CD4-positive, alpha-beta memory T cell (primary cell): ENCODE results near the gene SOX21. TPM values are rescaled to one million over a fixed set of nuclear protein-coding genes. Genes with fewer than 3 reads are reported as not detected.
A peak's percentile ranks its signal among the peaks of the same experiment; 100 is the strongest.

Source experiments
- CTCF ChIA-PET: fragments of 350-600 bp; sonication (Branson Sonifier 250); formaldehyde crosslinking; loops from one replicate; lab custom pipeline; 2021; ENCODE audit warnings: inconsistent platforms; ENCODE audit not compliant: partially characterized antibody; lab: Charles Lee
- POLR2A ChIA-PET: fragments of 350-600 bp; sonication (Branson Sonifier 250); formaldehyde crosslinking; loops from one replicate; lab custom pipeline; 2021; ENCODE audit not compliant: partially characterized antibody; lab: Charles Lee
- DNase-seq, 5 donors: peaks; one replicate each; pipeline versions ENCODE4 v3.0.0 to v3.0.0-alpha.2; 2020 to 2022; ENCODE audit warnings: mixed read lengths in 1 of 5
- H3K27ac ChIP-seq: one replicate; pipeline ENCODE4 v1.7.0; 2013; ENCODE audit warnings: low read depth, low read length
- H3K27me3 ChIP-seq: 2 replicates; pipeline ENCODE4 v1.7.0; 2013; ENCODE audit warnings: mild to moderate bottlenecking, low read length, moderate library complexity; ENCODE audit not compliant: insufficient read depth
- H3K36me3 ChIP-seq: 2 replicates; pipeline ENCODE4 v1.7.0; 2013; ENCODE audit warnings: mild to moderate bottlenecking, low read length, moderate library complexity; ENCODE audit not compliant: insufficient read depth
- H3K4me1 ChIP-seq: 2 replicates; pipeline ENCODE4 v1.7.0; 2013; ENCODE audit warnings: mild to moderate bottlenecking, low read length, moderate library complexity; ENCODE audit not compliant: insufficient read depth
- H3K4me3 ChIP-seq, 2 donors: one replicate each; pipeline ENCODE4 v1.7.0; 2013; ENCODE audit warnings: low read length in 2 of 2, mild to moderate bottlenecking in 1 of 2
- H3K9me3 ChIP-seq, 2 donors: one replicate each; pipeline ENCODE4 v1.7.0; 2013; ENCODE audit warnings: low read length in 2 of 2, control low read depth in 1 of 2; ENCODE audit not compliant: control insufficient read depth in 1 of 2
- H3K27ac Mint-ChIP-seq, 7 donors: one replicate each; pipeline ENCODE4 v1.8.0; 2020 to 2021; ENCODE audit warnings: mixed read lengths in 7 of 7, mild to moderate bottlenecking in 6 of 7, inconsistent platforms in 3 of 7, moderate library complexity in 3 of 7
- H3K27me3 Mint-ChIP-seq, 2 donors: one replicate each; pipeline ENCODE4 v1.8.0; 2020 to 2021; ENCODE audit warnings: mixed read lengths in 2 of 2
- H3K36me3 Mint-ChIP-seq, 2 donors: one replicate each; pipeline ENCODE4 v1.8.0; 2020 to 2021; ENCODE audit warnings: mixed read lengths in 2 of 2, inconsistent platforms in 1 of 2, mild to moderate bottlenecking in 1 of 2
- H3K4me1 Mint-ChIP-seq, 4 donors: one replicate each; pipeline ENCODE4 v1.8.0; 2020 to 2021; ENCODE audit warnings: mixed read lengths in 4 of 4, mild to moderate bottlenecking in 1 of 4
- H3K4me3 Mint-ChIP-seq, 8 donors: one replicate each; pipeline ENCODE4 v1.8.0; 2020 to 2021; ENCODE audit warnings: mixed read lengths in 8 of 8, mild to moderate bottlenecking in 7 of 8, moderate library complexity in 6 of 8, inconsistent platforms in 3 of 8
- H3K9me3 Mint-ChIP-seq, 8 donors: one replicate each; pipeline ENCODE4 v1.8.0; 2020 to 2021; ENCODE audit warnings: mixed read lengths in 8 of 8, mild to moderate bottlenecking in 5 of 8, inconsistent platforms in 3 of 8, moderate library complexity in 1 of 8
- intact Hi-C: fragments of 100-400 bp; cut with micrococcal nuclease; formaldehyde crosslinking; loops from one replicate; pipeline ENCODE4 v1.15.1; 2023
- polyA plus RNA-seq, 2 donors: library from polyadenylated mRNA; unstranded; fragments of 300-500 nt; fragmentation: Illumina TruSeq; gene quantifications; one replicate each; pipeline ENCODE4 v1.2.3, GENCODE V29; 2021
- total RNA-seq, 2 experiments: library from RNA; stranded (reverse); gene quantifications; one replicate each; pipeline ENCODE4 v1.2.3, GENCODE V29; 2021

The SOX21 gene
- total and polyA plus RNA-seq, 4 experiments from 2014 or later: not detected

DNA sequence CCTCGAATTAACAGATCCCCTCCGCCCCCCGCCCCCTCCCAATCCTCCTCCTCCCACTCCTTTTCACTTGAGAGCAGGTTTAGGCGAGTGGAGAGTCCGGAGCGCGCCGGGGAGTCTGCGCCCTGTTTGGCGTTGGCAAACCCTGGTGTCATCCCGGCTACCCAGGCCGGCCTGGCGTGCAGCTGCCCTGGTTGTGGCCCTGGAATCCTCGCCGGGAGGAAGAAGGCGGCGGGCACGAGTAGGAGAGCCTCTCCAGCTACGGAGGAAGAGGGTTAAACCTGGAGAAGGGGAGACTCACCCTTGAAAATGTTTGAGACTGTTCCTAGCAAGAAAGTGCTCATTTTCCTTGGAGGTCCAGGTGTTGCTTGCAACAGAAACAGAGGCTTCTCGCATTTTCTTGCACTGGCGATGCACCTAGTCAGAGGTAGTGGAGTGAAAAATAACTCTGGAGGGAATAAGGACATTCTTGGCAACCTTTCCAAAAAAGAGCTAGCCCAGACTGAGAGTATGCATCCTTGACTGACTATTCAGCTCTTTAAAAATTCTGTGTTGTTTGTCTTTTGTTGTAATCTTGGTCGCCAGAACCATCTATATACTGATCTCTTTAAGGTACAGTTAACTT is 1.3 kb upstream of the SOX21 start:
- intact Hi-C loops: no loop called here
- Mint-ChIP-seq H3K4me1 (peaks cover 6 to 27% (median 15%) of the 10 kb centered on the region in 4 donors), H3K4me3 (peak overlapping the region in 4 of 8 donors; percentile 7 to 74 (median 32)), H3K9me3 (peaks cover 0 to 14% (median 5%) of the 10 kb centered on the region in 8 donors), H3K27ac (peak overlapping the region in 1 of 7 donors; percentile 41), H3K36me3 (no peaks in the 10 kb centered on the region), H3K27me3 (peaks cover 52 to 55% of the 10 kb centered on the region in 2 donors)
- Histone ChIP-seq H3K9me3 (no peaks in the 10 kb centered on the region), H3K4me3 (no peak overlapping the region), H3K4me1 (peaks cover 7% of the 10 kb centered on the region), H3K27me3 (peaks cover 24% of the 10 kb centered on the region), H3K27ac (no peak overlapping the region), H3K36me3 (no peaks in the 10 kb centered on the region)
- ChIA-PET CTCF (interaction anchor here (1.3 kb wide), 1 partner anchor 690 kb away, joined by 3 read pairs; no protein-coding TSS in a partner anchor), POLR2A (no interaction called here)
- DNase-seq: no peak

DNA sequence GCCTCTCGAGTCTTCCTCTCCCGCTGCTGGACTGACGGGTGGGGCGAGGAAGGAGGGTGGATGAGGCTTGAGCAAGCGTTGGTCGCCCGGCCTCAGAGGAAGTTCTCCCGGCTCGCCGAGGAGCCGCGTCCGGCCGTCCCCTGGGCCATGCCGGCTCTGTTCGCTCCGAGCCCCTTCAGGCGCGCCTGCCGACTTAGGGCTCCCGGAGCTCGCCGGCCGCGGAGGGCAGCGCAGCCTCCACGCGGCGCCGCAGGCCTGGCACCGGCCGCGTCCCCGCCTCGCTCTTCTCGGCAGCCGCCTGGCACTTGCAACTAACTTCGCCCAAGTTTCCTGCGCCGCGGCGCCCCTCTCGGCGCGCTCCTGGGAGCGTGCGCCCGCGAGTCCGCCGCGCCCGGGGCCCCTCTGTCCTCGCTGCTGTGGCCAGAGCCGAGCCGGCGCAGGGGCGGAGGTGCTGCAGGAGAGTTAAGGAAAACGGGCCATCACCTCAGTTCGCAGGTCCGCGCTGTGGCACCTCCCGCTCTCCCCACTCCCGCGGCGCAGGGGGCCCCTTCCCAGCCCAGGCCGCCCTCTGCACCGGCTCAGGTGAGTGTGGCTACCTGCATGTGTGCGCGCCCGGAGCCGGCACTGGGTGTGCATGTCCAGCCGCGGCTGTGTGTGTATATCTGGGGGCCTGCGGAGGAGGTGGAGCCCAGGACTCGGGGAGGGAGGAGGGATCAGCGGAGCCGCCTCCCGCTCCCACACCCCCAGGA is 641 bp upstream of the SOX21 start:
- Mint-ChIP-seq H3K27me3 (peaks cover 58 to 60% of the 10 kb centered on the region in 2 donors), H3K36me3 (no peaks in the 10 kb centered on the region), H3K9me3 (peaks cover 0 to 19% (median 9%) of the 10 kb centered on the region in 8 donors), H3K4me3 (peak overlapping the region in 2 of 8 donors; percentile 70 to 74), H3K4me1 (peaks cover 6 to 32% (median 18%) of the 10 kb centered on the region in 4 donors), H3K27ac (no peak overlapping the region)
- no peaks in the 10 kb centered on the region for H3K36me3 ChIP-seq
- H3K4me1 ChIP-seq: peaks cover 9% of the 10 kb centered on the region
- H3K9me3 ChIP-seq: no peaks in the 10 kb centered on the region
- ChIA-PET POLR2A (no interaction called here), CTCF (no interaction called here)
- intact Hi-C loops: no loop called here
- H3K27me3 ChIP-seq: peaks cover 31% of the 10 kb centered on the region
- DNase-seq: no peak
- no peak overlapping the region for H3K27ac ChIP-seq
- H3K4me3 ChIP-seq: no peak overlapping the region

GRCh38 chr13:94711561-94712286 is 621 bp downstream of the SOX21 start:
- Histone ChIP-seq H3K4me1 (peaks cover 17% of the 10 kb centered on the region), H3K4me3 (no peak overlapping the region), H3K27ac (no peak overlapping the region), H3K27me3 (peaks cover 43% of the 10 kb centered on the region), H3K9me3 (no peaks in the 10 kb centered on the region), H3K36me3 (no peaks in the 10 kb centered on the region)
- DNase-seq: peak in 1 of 5 donors; percentile 24
- Mint-ChIP-seq H3K27me3 (peaks cover 63 to 66% of the 10 kb centered on the region in 2 donors), H3K4me1 (peaks cover 10 to 37% (median 24%) of the 10 kb centered on the region in 4 donors), H3K4me3 (peak overlapping the region in 3 of 8 donors; percentile 38 to 70 (median 61)), H3K36me3 (no peaks in the 10 kb centered on the region), H3K9me3 (peaks cover 0 to 23% (median 12%) of the 10 kb centered on the region in 8 donors), H3K27ac (no peak overlapping the region)
- intact Hi-C loops: no loop called here
- CTCF ChIA-PET: no interaction called here
- POLR2A ChIA-PET: no interaction called here

- Histone ChIP-seq H3K4me1 (peaks cover 17% of the 10 kb centered on the region), H3K4me3 (no peak overlapping the region), H3K9me3 (no peaks in the 10 kb centered on the region), H3K36me3 (no peaks in the 10 kb centered on the region), H3K27ac (no peak overlapping the region), H3K27me3 (peaks cover 46% of the 10 kb centered on the region)
- DNase-seq: no peak
- POLR2A ChIA-PET: no interaction called here
- intact Hi-C loops: no loop called here
- H3K27ac Mint-ChIP-seq: no peak overlapping the region
- H3K36me3 Mint-ChIP-seq: no peaks in the 10 kb centered on the region
- CTCF ChIA-PET: no interaction called here
- peaks cover 64 to 65% of the 10 kb centered on the region in 2 donors for H3K27me3 Mint-ChIP-seq
- peaks cover 13 to 37% (median 24%) of the 10 kb centered on the region in 4 donors for H3K4me1 Mint-ChIP-seq
- peak overlapping the region in 6 of 8 donors; percentile 22 to 77 (median 59) for H3K4me3 Mint-ChIP-seq
- peaks cover 0 to 29% (median 12%) of the 10 kb centered on the region in 8 donors for H3K9me3 Mint-ChIP-seq
Observed at GRCh38 chr13:94710881-94711560, 1.3 kb downstream of the SOX21 start.

- CTCF ChIA-PET: no interaction called here
Observed at GRCh38 chr13:94710065-94710781, 2.1 kb downstream of the SOX21 start.

GRCh38 chr13:94709001-94709834 is 3.1 kb downstream of the SOX21 start:
- POLR2A ChIA-PET: no interaction called here

More at GRCh38 chr13:94710065-94710781, 2.1 kb downstream of the SOX21 start:
- H3K36me3 Mint-ChIP-seq: no peaks in the 10 kb centered on the region
- H3K27ac Mint-ChIP-seq: no peak overlapping the region
- H3K27me3 ChIP-seq: peaks cover 46% of the 10 kb centered on the region
- H3K9me3 ChIP-seq: no peaks in the 10 kb centered on the region
- peaks cover 17% of the 10 kb centered on the region for H3K4me1 ChIP-seq
- POLR2A ChIA-PET: no interaction called here
- H3K36me3 ChIP-seq: no peaks in the 10 kb centered on the region
- H3K4me1 Mint-ChIP-seq: peaks cover 13 to 37% (median 24%) of the 10 kb centered on the region in 4 donors
- H3K27ac ChIP-seq: no peak overlapping the region
- no peak for DNase-seq
- H3K4me3 Mint-ChIP-seq: peak overlapping the region in 7 of 8 donors; percentile 22 to 77 (median 59)
- H3K9me3 Mint-ChIP-seq: peaks cover 0 to 34% (median 12%) of the 10 kb centered on the region in 8 donors
- peaks cover 63 to 66% of the 10 kb centered on the region in 2 donors for H3K27me3 Mint-ChIP-seq
- no peak overlapping the region for H3K4me3 ChIP-seq
- intact Hi-C loops: no loop called here

More at GRCh38 chr13:94709001-94709834, 3.1 kb downstream of the SOX21 start:
- peaks cover 17% of the 10 kb centered on the region for H3K4me1 ChIP-seq
- intact Hi-C loops: no loop called here
- H3K36me3 Mint-ChIP-seq: no peaks in the 10 kb centered on the region
- H3K36me3 ChIP-seq: no peaks in the 10 kb centered on the region
- peak overlapping the region in 1 of 8 donors; percentile 43 for H3K4me3 Mint-ChIP-seq
- peaks cover 47% of the 10 kb centered on the region for H3K27me3 ChIP-seq
- H3K9me3 Mint-ChIP-seq: peaks cover 0 to 41% (median 14%) of the 10 kb centered on the region in 8 donors
- H3K4me3 ChIP-seq: no peak overlapping the region
- H3K27me3 Mint-ChIP-seq: peaks cover 60 to 67% of the 10 kb centered on the region in 2 donors
- H3K27ac ChIP-seq: no peak overlapping the region
- H3K9me3 ChIP-seq: no peaks in the 10 kb centered on the region
- peaks cover 13 to 34% (median 24%) of the 10 kb centered on the region in 4 donors for H3K4me1 Mint-ChIP-seq
- DNase-seq: no peak
- CTCF ChIA-PET: no interaction called here
- no peak overlapping the region for H3K27ac Mint-ChIP-seq
